SK-N-MC (cell line): ENCODE data around the gene ARVCF.

Source experiments
- EZH2 ChIP-seq: fragments of 200-600 bp; sonication (generic); IDR thresholded peaks from one replicate; pipeline ENCODE4 v1.6.1; 2017; ENCODE audit warnings: antibody characterized with exemption
- FOXP2 ChIP-seq: optimal IDR thresholded peaks from 2 replicates; pipeline ENCODE3; 2011; ENCODE audit warnings: mild to moderate bottlenecking, moderate library complexity; ENCODE audit not compliant: insufficient read depth; ENCODE audit errors: extremely low read length, control extremely low read depth
- POLR2AphosphoS5 ChIP-seq: IDR thresholded peaks from 2 replicates; pipeline ENCODE4 v1.6.1; 2012; ENCODE audit warnings: mild to moderate bottlenecking, low read depth, low read length, borderline replicate concordance

DNA sequence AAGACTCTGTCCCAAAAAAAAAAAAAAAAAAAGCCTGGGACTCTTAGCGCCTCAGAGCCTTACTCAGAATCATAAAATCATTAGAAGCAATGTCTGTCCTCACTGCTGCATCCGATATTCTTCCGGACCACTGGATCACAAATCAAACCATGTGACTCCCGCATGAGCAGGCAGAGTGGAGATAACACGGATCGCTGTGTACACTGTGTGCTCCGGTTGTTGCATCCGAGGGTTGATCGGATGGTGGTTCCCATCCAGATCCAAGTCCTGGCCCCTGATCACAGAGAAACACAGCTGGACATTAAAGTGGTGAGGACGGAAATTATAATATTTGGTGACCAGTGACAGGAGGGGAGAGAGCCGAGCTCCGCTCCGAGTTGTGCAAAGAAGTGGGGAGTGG, 65.3 kb downstream of the ARVCF start:
- TF ChIP-seq POLR2AphosphoS5 (no peak), EZH2 (no peak), FOXP2 (no peak)
